Transverse colon (tissue), 4 donors: ENCODE measurements around the gene CELSR1.

Experiments used
- CTCF ChIP-seq, 5 experiments: fragments of 200-600 bp in 3 of 5; fragments of 450-650 bp in 2 of 5; sonication (generic) in 3 of 5; IDR thresholded peaks; 1 replicate in 2 of 5; 2 replicates in 3 of 5; pipeline ENCODE4 v1.5.1; 2016 to 2017; ENCODE audit warnings: antibody characterized with exemption in 5 of 5, inconsistent platforms in 3 of 5, mild to moderate bottlenecking in 2 of 5, moderate library complexity in 1 of 5
- EP300 ChIP-seq: sonication (generic); formaldehyde crosslinking; IDR thresholded peaks from one replicate; pipeline ENCODE4 v1.6.1; 2017; ENCODE audit warnings: antibody characterized with exemption, low read depth
- POLR2A ChIP-seq: fragments of 450-650 bp; IDR thresholded peaks from one replicate; pipeline ENCODE4 v1.6.1; 2016; ENCODE audit warnings: antibody characterized with exemption, mild to moderate bottlenecking, moderate library complexity
- POLR2AphosphoS5 ChIP-seq, 3 donors: sonication (generic); formaldehyde crosslinking; IDR thresholded peaks; one replicate each; pipeline ENCODE4 v1.6.1; 2016; ENCODE audit warnings: antibody characterized with exemption in 3 of 3

DNA sequence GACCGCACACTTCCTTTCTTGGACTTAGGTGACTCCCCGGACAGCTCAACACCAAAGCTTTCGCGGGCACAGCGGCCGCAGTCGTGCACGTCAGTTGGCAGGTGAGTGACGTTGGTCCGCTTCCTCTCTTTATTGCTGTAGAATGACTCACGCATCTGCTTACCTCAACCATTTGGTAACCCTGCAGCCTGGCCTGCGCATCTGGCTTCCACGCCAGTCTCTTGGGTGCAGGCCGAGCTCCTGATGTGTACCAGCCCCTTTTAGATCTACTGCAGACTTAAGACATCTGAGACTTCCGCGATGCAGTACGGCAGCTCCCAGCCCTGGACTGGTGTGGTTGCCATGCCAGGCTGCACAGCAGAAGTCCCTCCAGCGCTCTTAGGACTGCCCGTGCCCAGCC, 214.3 kb downstream of the CELSR1 start:
- TF ChIP-seq CTCF (IDR thresholded peaks at IDR 0.05) (no peak), POLR2AphosphoS5 (IDR thresholded peaks at IDR 0.05) (no peak), POLR2A (no peak), EP300 (no peak)
